Raji (cell line): ENCODE measurements around the gene FOXL1.

ENCODE experiments used
- POLR2A ChIP-seq: IDR thresholded peaks from 2 replicates; pipeline ENCODE4 v1.6.1; 2011; ENCODE audit warnings: low read depth, low read length, control low read depth; ENCODE audit not compliant: insufficient read depth

The FOXL1 gene

GRCh38 chr16:86570558-86571529 is 7.5 kb upstream of the FOXL1 start:
- TF ChIP-seq POLR2A = no peak

DNA sequence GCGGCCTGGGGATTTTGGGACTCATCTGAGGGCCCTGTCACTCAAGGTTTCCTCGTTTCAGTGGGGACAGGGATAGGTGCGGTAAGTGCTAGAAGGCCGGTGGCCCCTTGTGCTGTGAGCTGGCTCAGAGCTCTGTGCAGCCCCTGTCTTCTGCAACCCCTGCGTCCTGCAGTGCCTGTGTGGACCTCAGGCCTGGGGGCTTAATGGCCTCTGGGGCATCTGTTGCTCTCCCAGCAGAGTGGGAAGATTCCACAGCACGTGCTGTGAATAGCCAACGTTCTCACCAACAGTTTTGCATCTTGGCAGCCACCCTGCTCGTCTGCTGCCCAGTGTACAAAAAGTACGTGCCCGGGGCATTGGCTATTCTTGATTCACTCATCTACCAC is 6.8 kb upstream of the FOXL1 start:
- no peak for TF ChIP-seq POLR2A

DNA sequence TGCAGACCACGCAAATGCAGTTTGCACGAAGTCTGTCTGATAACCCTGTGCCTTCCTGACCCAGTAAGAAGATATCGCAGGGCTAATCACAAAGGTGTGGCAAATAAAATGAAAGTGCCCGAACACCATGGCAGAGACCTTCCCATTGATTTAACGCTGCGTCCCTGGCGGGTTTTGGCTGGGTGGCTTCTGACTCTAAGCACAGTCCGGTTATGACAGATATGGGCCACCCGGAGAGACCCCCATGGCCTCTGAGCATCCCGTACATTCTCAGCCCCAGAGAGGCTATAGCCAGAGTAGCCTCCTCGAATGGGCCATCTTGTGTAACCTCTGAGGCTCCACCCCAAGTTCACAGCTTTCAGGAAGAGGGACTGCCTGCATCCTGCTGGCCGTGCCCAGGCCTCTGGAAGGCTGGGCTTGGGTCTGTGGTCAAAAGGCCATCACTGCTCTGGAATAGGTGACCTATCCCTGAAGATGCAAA is 6.3 kb upstream of the FOXL1 start:
- TF ChIP-seq POLR2A = no peak

- no peak for TF ChIP-seq POLR2A
These were observed 5.7 kb upstream of the FOXL1 start for GRCh38 chr16:86572606-86573005.

DNA sequence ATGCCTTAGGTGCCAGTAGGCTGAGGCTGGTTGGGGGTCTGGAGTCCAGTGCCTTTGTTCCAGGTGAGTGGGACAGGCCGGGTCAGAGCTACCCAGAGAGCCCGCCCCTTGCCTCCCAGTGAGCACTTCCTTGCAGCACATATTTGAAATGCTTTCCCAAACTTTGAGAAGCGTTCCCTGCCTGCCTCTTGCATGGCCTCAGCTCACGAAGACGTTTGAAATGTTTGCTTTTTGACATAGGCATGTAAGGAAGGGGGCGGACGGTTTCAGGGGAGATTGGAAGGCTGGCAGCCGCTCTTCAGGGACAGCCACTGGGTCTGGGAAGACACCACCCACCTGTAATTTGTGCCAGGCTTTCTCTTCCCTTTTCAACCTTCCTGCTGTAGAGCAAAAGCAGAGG is 5.1 kb upstream of the FOXL1 start:
- no peak for TF ChIP-seq POLR2A

GRCh38 chr16:86573646-86574508 is 4.5 kb upstream of the FOXL1 start:
- TF ChIP-seq POLR2A = no peak

- no peak for TF ChIP-seq POLR2A
These were observed 3.7 kb upstream of the FOXL1 start for GRCh38 chr16:86574646-86575045.

DNA sequence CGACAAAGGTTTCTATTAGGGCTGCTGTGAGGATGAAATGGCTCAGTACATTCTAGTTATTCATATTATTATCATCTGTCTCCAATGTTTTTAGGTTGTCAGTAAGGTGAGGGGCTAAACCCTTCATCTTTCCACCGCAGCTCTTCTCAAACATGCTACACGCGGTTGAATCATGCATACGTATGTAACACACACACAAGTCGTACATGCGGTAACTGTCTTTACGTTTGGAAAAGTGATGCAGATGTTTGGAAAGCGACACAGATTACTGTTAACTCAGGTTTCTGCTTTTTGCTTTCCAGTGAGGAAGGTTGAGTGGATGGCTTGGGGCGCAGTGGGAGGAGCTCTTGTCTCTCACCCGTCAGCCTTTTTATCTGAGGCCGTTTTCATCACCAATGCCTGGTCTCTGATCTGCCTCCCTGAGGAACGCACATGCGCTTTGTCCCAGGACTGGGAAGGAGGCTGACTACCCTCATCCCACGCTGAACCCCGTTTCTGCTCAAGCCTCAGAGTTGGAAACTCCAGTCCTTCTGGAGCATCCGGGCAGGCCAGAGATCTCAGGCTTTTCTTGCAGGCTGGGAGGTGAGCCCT is 3.2 kb upstream of the FOXL1 start:
- TF ChIP-seq POLR2A = no peak

DNA sequence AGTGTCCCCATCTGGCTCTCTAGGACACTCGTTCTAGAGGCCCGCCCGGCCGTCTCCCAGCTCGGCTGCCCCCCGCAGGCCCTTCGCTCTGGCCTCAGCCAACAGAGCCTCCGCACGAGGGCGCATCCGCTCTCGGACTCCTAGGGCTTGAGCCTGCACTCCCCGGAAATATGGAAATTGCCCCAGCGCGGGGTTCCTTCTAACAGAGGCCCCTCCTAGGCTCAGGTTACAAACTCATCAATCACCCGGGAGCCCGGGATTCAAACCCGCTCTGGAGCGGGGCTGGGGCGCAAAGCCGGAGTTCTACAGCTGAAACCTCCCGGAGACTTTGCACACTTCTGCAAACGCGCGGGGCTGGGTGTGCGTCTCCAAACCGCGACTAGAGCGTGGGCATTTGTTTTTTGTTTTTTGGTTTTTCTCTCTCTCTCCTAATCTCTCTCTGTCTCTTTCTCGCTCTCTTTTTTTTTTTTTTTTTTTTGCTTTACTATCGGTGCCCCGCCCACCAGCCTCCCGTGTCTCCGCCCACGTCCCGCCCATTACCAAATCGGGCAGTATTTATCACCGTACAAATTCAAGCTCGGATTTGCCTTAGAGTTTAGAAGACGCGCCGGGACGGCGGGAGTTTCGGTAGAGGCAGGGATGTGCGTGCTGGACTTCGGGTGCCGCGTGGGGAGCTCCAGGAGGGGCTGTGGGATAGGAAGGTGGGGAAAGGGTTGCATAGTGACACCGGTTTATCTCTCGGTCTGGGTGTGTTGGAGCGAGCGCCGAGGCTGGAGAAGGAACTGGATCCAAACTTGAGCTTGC is 2.4 kb upstream of the FOXL1 start:
- TF ChIP-seq POLR2A = no peak

DNA sequence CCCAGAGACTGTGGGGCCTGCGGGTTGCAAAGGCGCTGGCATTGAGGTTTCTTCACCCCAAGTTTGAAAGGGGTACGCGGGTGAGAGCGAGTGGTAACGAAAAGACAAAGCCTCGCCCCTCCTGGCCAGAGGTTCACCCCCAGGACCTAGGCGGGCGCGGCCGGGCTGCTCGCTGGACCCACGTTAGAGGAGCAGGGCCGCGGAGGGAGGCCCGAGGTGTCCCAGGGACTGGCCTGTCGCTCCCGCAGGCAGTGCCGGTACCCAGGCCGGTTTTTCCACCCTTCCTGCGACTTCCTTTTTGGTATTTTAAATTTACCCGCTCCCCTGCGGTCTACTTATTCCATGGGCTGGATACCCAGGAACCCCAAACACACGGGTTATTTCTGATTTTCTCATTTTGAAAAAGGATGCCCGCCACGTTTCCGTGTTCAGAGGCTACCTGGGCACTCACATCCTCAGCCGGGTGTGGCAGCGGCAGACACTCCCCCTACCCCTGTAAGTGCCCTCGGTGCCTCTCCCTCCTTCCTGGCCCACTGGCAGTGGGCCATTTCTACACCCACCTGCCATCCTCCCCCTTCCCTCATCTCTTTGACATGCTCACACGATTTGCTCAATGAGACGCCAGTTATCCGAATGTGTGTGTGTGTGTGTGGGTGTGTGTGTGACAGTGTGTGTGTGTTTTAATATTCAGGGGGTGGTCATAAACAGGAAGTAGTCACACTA is 1.6 kb upstream of the FOXL1 start:
- TF ChIP-seq POLR2A = no peak

DNA sequence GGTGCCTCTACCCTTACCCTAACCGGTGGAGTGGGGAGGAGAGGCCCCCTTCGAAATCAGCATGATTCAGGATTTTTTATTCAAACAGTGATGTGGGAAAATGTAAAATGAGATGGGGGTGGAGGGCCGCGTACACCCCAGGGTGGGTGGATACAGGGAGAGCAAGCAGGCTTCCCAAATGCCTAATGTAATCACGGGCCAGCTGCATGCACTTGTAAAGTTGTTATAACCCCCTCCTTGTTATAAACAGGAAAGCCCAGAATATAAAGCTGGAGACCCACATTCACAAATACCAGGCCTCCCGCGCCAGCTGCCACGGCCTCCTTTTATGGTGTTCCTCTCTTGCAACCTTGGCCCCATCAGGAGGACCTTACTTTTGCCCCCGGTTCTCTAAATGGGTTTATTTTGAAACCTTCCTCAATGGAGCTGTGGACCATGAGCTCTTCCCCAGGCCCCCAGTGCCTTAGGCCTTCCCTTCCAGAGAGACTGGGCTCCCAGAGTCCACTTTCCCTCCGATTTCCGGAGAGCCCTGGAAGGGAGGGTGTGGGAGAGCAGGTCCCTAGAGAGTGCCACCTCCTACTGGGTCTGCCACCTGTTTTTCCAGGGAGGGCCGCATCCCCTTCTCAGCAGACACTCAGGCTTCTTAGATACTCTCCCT is 906 bp upstream of the FOXL1 start:
- TF ChIP-seq POLR2A = no peak

GRCh38 chr16:86578611-86579267 is 390 bp downstream of the FOXL1 start:
- no peak for TF ChIP-seq POLR2A
